Suprapubic skin (tissue), 4 donors: ENCODE results near the gene CHST8.

ENCODE experiments used
- CTCF ChIP-seq, 2 donors: fragments of 200-600 bp in 1 of 2; fragments of 450-650 bp in 1 of 2; sonication (generic) in 1 of 2; IDR thresholded peaks; one replicate each; pipeline ENCODE4 v1.5.1; 2016 to 2019; ENCODE audit warnings: antibody characterized with exemption in 2 of 2, mild to moderate bottlenecking in 1 of 2, moderate library complexity in 1 of 2
- EP300 ChIP-seq: sonication (generic); formaldehyde crosslinking; IDR thresholded peaks from one replicate; pipeline ENCODE4 v1.6.1; 2017; ENCODE audit warnings: antibody characterized with exemption
- POLR2A ChIP-seq, 2 donors: fragments of 450-650 bp; IDR thresholded peaks; one replicate each; pipeline ENCODE4 v1.6.1; 2017; ENCODE audit warnings: antibody characterized with exemption in 2 of 2, mild to moderate bottlenecking in 2 of 2, moderate library complexity in 2 of 2
- POLR2AphosphoS5 ChIP-seq, 3 donors: sonication (generic); formaldehyde crosslinking; IDR thresholded peaks; one replicate each; pipeline ENCODE4 v1.6.1; 2017; ENCODE audit warnings: antibody characterized with exemption in 3 of 3

GRCh38 chr19:33689138-33689746 lies 67.5 kb downstream of the CHST8 start:
- TF ChIP-seq CTCF (IDR thresholded peaks at IDR 0.05) (no peak), POLR2A (IDR thresholded peaks at IDR 0.05) (no peak), EP300 (no peak), POLR2AphosphoS5 (IDR thresholded peaks at IDR 0.05) (no peak)
